Measurements from ENCODE around the gene GPRIN3. TPM values are rescaled to one million over a fixed set of nuclear protein-coding genes. Genes with fewer than 3 reads are reported as not detected.

The GPRIN3 gene
- 1 to 10 TPM; 2.1 to 2.3 TPM for total RNA-seq
- 1.5 TPM for polyA plus RNA-seq (2013, experiment 1 of 2)
- 1.4 TPM for polyA plus RNA-seq (2013, experiment 2 of 2)
- long read RNA-seq, experiment 1, partial matches to known transcripts = 0 of 2 reads
- long read RNA-seq, experiment 1, other reads (novel, unspliced or antisense) = 2 of 2 reads
- long read RNA-seq, experiment 2, partial matches to known transcripts = 0 of 1 reads
- long read RNA-seq, experiment 2, other reads (novel, unspliced or antisense) = 1 of 1 reads
- long read RNA-seq, experiment 3, full-length matches to known transcripts = 9 of 9 reads
- long read RNA-seq, experiment 3, partial matches to known transcripts = 0 of 9 reads
- long read RNA-seq, experiment 3, other reads (novel, unspliced or antisense) = 0 of 9 reads
- long read RNA-seq, experiment 4 = 0 reads

DNA sequence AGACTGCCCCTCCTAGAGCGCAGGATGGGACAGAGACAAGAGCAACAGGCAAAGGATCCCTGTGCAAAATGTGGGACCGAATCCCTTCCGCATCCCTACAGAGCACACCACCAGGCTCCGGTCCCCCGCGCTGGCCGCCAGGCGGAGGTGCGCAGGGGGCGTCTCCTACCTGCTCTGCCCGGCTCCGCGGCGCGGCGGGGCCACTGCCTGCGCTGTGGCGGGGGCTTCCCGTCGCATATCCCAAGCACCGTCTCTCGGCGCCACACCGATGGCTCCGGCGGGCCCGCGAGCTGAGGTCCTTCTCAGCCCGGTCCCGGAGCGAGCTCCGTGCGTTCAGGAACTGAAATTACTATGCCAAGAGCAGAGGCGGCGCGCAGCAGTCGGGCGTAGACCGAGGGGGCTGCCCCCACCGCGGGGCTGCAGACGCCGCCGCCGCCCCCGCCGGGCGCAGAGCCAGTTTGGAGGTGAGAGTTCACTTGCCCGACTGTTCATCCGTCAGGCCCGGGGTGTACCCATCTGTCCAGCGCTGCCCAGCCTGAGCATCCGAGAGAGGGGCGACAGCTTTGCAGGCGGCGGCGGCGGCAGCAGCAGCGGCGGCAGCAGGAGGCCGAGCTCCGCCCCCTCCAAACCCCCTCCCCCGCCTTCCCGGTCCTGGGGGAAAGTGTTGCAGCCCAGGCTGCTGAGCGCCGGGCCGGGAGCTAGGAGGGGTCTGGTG is at the start of gene GPRIN3:
Gene GPRIN3 (minus strand): TSS at position 355 of the 715 bp plus-strand sequence. CDS start 57,690 bp downstream, outside the sequence.
- H3K4me1 Mint-ChIP-seq = peaks cover 11% of the 10 kb centered on the region
- DNase-seq = peak; percentile 88
- H3K9me3 Mint-ChIP-seq = no peaks in the 10 kb centered on the region
- Histone ChIP-seq H3K4me3 (ENCODE audit: low read length) (peak within 1 kb of the TSS; percentile 81), H3K9me3 (ENCODE audit: control insufficient read depth, low read length) (no peaks in the 10 kb centered on the region), H3K4me1 (ENCODE audit: control insufficient read depth, insufficient read depth, low read length) (no peaks in the 10 kb centered on the region), H3K27ac (ENCODE audit: low read depth, low read length) (no peak within 1 kb of the TSS), H3K27me3 (ENCODE audit: control insufficient read depth, insufficient read depth, low read length, poor library complexity, severe bottlenecking) (peaks cover 28% of the 10 kb centered on the region), H3K9ac (ENCODE audit: extremely low read depth, low read length, poor library complexity, severe bottlenecking) (no peak within 1 kb of the TSS), H3K36me3 (ENCODE audit: control insufficient read depth, insufficient read depth, low read length) (no peaks in the 10 kb centered on the region)
- H3K27ac Mint-ChIP-seq = no peak within 1 kb of the TSS
- H3K27me3 Mint-ChIP-seq (ENCODE audit: insufficient read depth) = peaks cover 28% of the 10 kb centered on the region
- TF ChIP-seq CTCF (conservative IDR thresholded peaks at IDR 0.05) = peak; percentile 78
- WGBS, 2 experiments (ENCODE audit: insufficient coverage in 1 of 2, insufficient read length in 1 of 2) = 1 to 7% methylated on average over 3 to 62 of the region's 67 CpGs
- H3K36me3 Mint-ChIP-seq (ENCODE audit: low read depth) = no peaks in the 10 kb centered on the region
- peak within 1 kb of the TSS; percentile 69 for H3K4me3 Mint-ChIP-seq

DNA sequence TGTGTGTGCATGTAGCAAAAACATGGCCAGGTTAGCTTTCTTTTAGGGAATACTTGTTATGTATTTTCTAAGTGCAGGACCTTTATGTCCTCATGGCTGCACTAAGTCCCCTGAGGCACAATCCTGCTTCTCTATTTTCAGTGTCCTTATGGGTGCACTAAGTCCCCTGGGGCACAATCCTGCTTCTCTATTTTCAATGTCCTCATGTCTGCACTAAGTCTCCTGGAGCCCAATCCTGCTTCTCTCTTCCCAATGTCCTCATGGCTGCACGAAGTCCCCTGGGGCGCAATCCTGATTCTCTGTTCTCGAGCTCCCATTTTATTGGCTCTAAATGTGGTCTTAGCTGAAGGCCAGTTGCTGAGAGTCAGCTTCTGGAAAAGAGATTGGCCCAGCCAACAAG is 49.7 kb upstream of the GPRIN3 start:
- no peak overlapping the region for H3K27ac ChIP-seq (ENCODE audit: low read depth, low read length)
- WGBS, 2 experiments (ENCODE audit: insufficient coverage in 1 of 2, insufficient read length in 1 of 2) = 92 to 100% methylated on average over 3 of the region's 3 CpGs
- no peak overlapping the region for H3K9ac ChIP-seq (ENCODE audit: extremely low read depth, low read length, poor library complexity, severe bottlenecking)
- Mint-ChIP-seq H3K27ac (no peak overlapping the region), H3K36me3 (ENCODE audit: low read depth) (no peaks in the 10 kb centered on the region), H3K9me3 (no peaks in the 10 kb centered on the region), H3K4me1 (no peaks in the 10 kb centered on the region), H3K4me3 (no peak overlapping the region), H3K27me3 (ENCODE audit: insufficient read depth) (peaks cover 20% of the 10 kb centered on the region)
- TF ChIP-seq CTCF (conservative IDR thresholded peaks at IDR 0.05) = no peak
- no peak for DNase-seq
- H3K9me3 ChIP-seq (ENCODE audit: control insufficient read depth, low read length) = no peaks in the 10 kb centered on the region
- no peaks in the 10 kb centered on the region for H3K36me3 ChIP-seq (ENCODE audit: control insufficient read depth, insufficient read depth, low read length)
- no peak overlapping the region for H3K4me3 ChIP-seq (ENCODE audit: low read length)
- no peaks in the 10 kb centered on the region for H3K4me1 ChIP-seq (ENCODE audit: control insufficient read depth, insufficient read depth, low read length)
- no peaks in the 10 kb centered on the region for H3K27me3 ChIP-seq (ENCODE audit: control insufficient read depth, insufficient read depth, low read length, poor library complexity, severe bottlenecking)

DNA sequence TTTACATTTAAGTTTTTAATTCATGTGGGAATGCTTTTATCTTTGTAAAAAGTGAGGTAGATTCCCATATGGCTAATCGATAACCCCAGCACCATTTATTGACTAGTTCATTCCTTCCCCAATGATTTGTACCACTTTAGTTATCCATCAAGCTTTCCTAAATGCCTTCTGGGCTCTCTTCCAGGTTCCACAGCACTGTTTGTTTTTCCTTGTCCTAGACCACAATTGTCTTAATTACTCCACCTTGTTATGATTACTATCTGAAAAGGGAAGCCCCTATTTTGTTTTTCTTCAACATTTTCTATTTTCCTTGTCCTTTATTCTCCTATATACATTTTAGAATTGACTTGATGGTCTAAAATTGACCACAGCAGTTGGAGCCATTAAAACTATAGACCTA is 48.5 kb upstream of the GPRIN3 start:
- Histone ChIP-seq H3K36me3 (ENCODE audit: control insufficient read depth, insufficient read depth, low read length) (no peaks in the 10 kb centered on the region), H3K9ac (ENCODE audit: extremely low read depth, low read length, poor library complexity, severe bottlenecking) (no peak overlapping the region), H3K4me3 (ENCODE audit: low read length) (no peak overlapping the region), H3K4me1 (ENCODE audit: control insufficient read depth, insufficient read depth, low read length) (no peaks in the 10 kb centered on the region), H3K9me3 (ENCODE audit: control insufficient read depth, low read length) (no peaks in the 10 kb centered on the region), H3K27ac (ENCODE audit: low read depth, low read length) (no peak overlapping the region), H3K27me3 (ENCODE audit: control insufficient read depth, insufficient read depth, low read length, poor library complexity, severe bottlenecking) (no peaks in the 10 kb centered on the region)
- TF ChIP-seq CTCF (conservative IDR thresholded peaks at IDR 0.05) = no peak
- no peak for DNase-seq
- Mint-ChIP-seq H3K4me3 (no peak overlapping the region), H3K27me3 (ENCODE audit: insufficient read depth) (peaks cover 20% of the 10 kb centered on the region), H3K9me3 (no peaks in the 10 kb centered on the region), H3K27ac (no peak overlapping the region), H3K4me1 (no peaks in the 10 kb centered on the region), H3K36me3 (ENCODE audit: low read depth) (no peaks in the 10 kb centered on the region)
- WGBS, 2 experiments (ENCODE audit: insufficient coverage in 1 of 2, insufficient read length in 1 of 2) = 89% methylated on average over 1 of the region's 1 CpG; no CpG with 5 or more reads in 1 of the 2 experiments
